ENCODE results near the gene RXRA. TPM values are rescaled to one million over a fixed set of nuclear protein-coding genes. Genes with fewer than 3 reads are reported as not detected.

RXRA gene
- total RNA-seq, 1 experiment from 2014 or later = 19.1 TPM

- peak; percentile 96 for DNase-seq (ENCODE audit: low read depth)
These were observed 117.2 kb downstream of the RXRA start for GRCh38 chr9:134443174-134444037.

- no peak for DNase-seq (ENCODE audit: low read depth)
These were observed 117.7 kb downstream of the RXRA start for GRCh38 chr9:134444038-134444315.

- no peak for DNase-seq (ENCODE audit: low read depth)
These were observed 118.7 kb downstream of the RXRA start for GRCh38 chr9:134445000-134445399.

GRCh38 chr9:134449180-134449916 lies 123.1 kb downstream of the RXRA start:
- peak; percentile 90 for DNase-seq (ENCODE audit: low read depth)

GRCh38 chr9:134451700-134452458 lies 125.6 kb downstream of the RXRA start:
- no peak for DNase-seq (ENCODE audit: low read depth)

GRCh38 chr9:134452728-134453127 lies 126.5 kb downstream of the RXRA start:
- no peak for DNase-seq (ENCODE audit: low read depth)

GRCh38 chr9:134453776-134454475 lies 127.7 kb downstream of the RXRA start:
- DNase-seq (ENCODE audit: low read depth) = no peak

GRCh38 chr9:134454476-134454857 lies 128.2 kb downstream of the RXRA start:
- no peak for DNase-seq (ENCODE audit: low read depth)

- no peak for DNase-seq (ENCODE audit: low read depth)
These were observed 128.8 kb downstream of the RXRA start for GRCh38 chr9:134455021-134455471.

- DNase-seq (ENCODE audit: low read depth) = no peak
These were observed 129.3 kb downstream of the RXRA start for GRCh38 chr9:134455537-134455933.

- peak; percentile 86 for DNase-seq (ENCODE audit: low read depth)
These were observed 129.9 kb downstream of the RXRA start for GRCh38 chr9:134455934-134456755.

- DNase-seq (ENCODE audit: low read depth) = no peak
These were observed 130.6 kb downstream of the RXRA start for GRCh38 chr9:134456756-134457305.

GRCh38 chr9:134457321-134458206 lies 131.3 kb downstream of the RXRA start:
- no peak for DNase-seq (ENCODE audit: low read depth)

GRCh38 chr9:134458207-134459108 lies 132.2 kb downstream of the RXRA start:
- no peak for DNase-seq (ENCODE audit: low read depth)

GRCh38 chr9:134459164-134459563 lies 132.9 kb downstream of the RXRA start:
- DNase-seq (ENCODE audit: low read depth) = no peak

- no peak for DNase-seq (ENCODE audit: low read depth)
These were observed 133.3 kb downstream of the RXRA start for GRCh38 chr9:134459573-134459972.

GRCh38 chr9:134460206-134460605 lies 134.0 kb downstream of the RXRA start:
- no peak for DNase-seq (ENCODE audit: low read depth)

GRCh38 chr9:134460896-134461295 lies 134.6 kb downstream of the RXRA start:
- no peak for DNase-seq (ENCODE audit: low read depth)

Measured in HT1080 (cell line).